Ascending aorta (tissue), 2 donors: ENCODE results near the gene SRRD. TPM values are rescaled to one million over a fixed set of nuclear protein-coding genes. Genes with fewer than 3 reads are reported as not detected.

Experiments used
- DNase-seq, 2 donors: peaks; one replicate each; pipeline ENCODE4 v3.0.0-alpha.2; 2019; ENCODE audit warnings: low spot score in 2 of 2
- H3K27ac ChIP-seq, 2 donors: fragments of 200-600 bp; sonication (generic); one replicate each; pipeline ENCODE4 v1.5.1; 2016 to 2017; ENCODE audit warnings: mild to moderate bottlenecking in 1 of 2
- H3K27me3 ChIP-seq: fragments of 200-600 bp; sonication (generic); one replicate; pipeline ENCODE4 v1.5.1; 2017
- H3K36me3 ChIP-seq, 2 donors: fragments of 200-600 bp; sonication (generic); one replicate each; pipeline ENCODE4 v1.5.1; 2016
- H3K4me1 ChIP-seq, 2 donors: fragments of 200-600 bp; sonication (generic); one replicate each; pipeline ENCODE4 v1.5.1; 2016 to 2017; ENCODE audit warnings: mild to moderate bottlenecking in 1 of 2
- H3K4me3 ChIP-seq, 2 donors: fragments of 200-600 bp; sonication (generic); one replicate each; pipeline ENCODE4 v1.5.1; 2016 to 2017; ENCODE audit warnings: mild to moderate bottlenecking in 1 of 2
- H3K9me3 ChIP-seq, 2 donors: fragments of 200-600 bp; sonication (generic); one replicate each; pipeline ENCODE4 v1.5.1; 2016
- intact Hi-C: fragments of 100-400 bp; cut with DNase I; formaldehyde crosslinking; loops from one replicate; pipeline ENCODE4 v1.15.1; 2023
- total RNA-seq: library from RNA; depleted of rRNA; stranded (reverse); fragments of >200 nt; gene quantifications from one replicate; pipeline ENCODE4 v1.1.0, GENCODE V29; 2016
- TF ChIP-seq, protein P1 (sequence below), 3 experiments: fragments of 200-600 bp in 2 of 3; fragments of 450-650 bp in 1 of 3; sonication (generic) in 2 of 3; IDR thresholded peaks; one replicate each; pipeline ENCODE4 v1.5.1; 2016 to 2019; ENCODE audit warnings: antibody characterized with exemption in 3 of 3, mild to moderate bottlenecking in 1 of 3, moderate library complexity in 1 of 3

The SRRD gene
- total RNA-seq, 1 donor from 2014 or later = 85.6 TPM

DNA sequence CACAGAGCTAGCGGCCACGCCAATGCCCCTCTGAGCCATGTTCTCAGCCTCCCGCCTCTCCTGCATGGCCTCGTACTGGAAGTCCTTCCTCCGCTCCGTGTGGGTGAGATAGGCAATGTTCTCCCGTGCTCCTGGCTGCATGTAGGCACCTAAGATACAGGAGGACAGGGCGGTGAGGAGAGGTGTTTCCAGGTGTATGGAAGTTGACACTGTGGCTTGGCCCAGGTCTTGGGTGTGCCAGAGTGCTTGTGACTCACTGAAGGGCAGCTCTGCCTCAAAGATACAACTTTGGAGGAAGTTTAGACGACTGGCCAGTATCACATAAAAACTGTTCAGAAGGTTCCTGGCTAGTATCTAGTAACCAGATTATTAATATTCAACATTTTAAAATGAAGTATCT, 8.5 kb downstream of the SRRD start:
- H3K4me3 ChIP-seq = no peak overlapping the region
- no peaks in the 10 kb centered on the region for H3K9me3 ChIP-seq
- H3K27me3 ChIP-seq = no peaks in the 10 kb centered on the region
- H3K36me3 ChIP-seq = peaks cover 76 to 94% of the 10 kb centered on the region in 2 donors
- H3K27ac ChIP-seq = no peak overlapping the region
- intact Hi-C loops = no loop called here
- DNase-seq = no peak
- TF ChIP-seq, protein P1, sequence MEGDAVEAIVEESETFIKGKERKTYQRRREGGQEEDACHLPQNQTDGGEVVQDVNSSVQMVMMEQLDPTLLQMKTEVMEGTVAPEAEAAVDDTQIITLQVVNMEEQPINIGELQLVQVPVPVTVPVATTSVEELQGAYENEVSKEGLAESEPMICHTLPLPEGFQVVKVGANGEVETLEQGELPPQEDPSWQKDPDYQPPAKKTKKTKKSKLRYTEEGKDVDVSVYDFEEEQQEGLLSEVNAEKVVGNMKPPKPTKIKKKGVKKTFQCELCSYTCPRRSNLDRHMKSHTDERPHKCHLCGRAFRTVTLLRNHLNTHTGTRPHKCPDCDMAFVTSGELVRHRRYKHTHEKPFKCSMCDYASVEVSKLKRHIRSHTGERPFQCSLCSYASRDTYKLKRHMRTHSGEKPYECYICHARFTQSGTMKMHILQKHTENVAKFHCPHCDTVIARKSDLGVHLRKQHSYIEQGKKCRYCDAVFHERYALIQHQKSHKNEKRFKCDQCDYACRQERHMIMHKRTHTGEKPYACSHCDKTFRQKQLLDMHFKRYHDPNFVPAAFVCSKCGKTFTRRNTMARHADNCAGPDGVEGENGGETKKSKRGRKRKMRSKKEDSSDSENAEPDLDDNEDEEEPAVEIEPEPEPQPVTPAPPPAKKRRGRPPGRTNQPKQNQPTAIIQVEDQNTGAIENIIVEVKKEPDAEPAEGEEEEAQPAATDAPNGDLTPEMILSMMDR (IDR thresholded peaks at IDR 0.05) = no peak
- H3K4me1 ChIP-seq = no peaks in the 10 kb centered on the region

DNA sequence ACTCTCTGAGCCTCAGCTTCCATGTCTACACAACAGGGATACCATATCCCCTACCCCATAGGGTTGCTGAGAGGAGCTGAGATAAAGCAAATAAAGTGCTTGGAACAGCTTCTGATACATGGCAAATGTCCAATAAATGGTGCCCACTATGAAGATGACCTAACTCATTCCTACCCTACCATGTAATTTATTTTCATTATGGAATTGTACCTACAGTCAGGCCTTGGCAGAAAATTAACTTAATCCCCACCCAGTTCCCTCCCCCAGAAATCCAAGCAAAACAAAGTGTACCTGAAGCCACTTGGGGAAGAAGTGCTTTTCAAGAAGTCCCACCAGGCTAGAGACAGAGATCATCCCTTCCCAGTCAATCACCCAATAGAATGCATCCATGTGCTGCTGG, 10.8 kb downstream of the SRRD start:
- Histone ChIP-seq H3K27ac (no peak overlapping the region), H3K27me3 (no peaks in the 10 kb centered on the region), H3K4me3 (no peak overlapping the region), H3K9me3 (no peaks in the 10 kb centered on the region), H3K36me3 (peaks cover 83 to 92% of the 10 kb centered on the region in 2 donors), H3K4me1 (no peaks in the 10 kb centered on the region)
- TF ChIP-seq, protein P1 (IDR thresholded peaks at IDR 0.05) = no peak
- intact Hi-C loops = no loop called here
- no peak for DNase-seq

DNA sequence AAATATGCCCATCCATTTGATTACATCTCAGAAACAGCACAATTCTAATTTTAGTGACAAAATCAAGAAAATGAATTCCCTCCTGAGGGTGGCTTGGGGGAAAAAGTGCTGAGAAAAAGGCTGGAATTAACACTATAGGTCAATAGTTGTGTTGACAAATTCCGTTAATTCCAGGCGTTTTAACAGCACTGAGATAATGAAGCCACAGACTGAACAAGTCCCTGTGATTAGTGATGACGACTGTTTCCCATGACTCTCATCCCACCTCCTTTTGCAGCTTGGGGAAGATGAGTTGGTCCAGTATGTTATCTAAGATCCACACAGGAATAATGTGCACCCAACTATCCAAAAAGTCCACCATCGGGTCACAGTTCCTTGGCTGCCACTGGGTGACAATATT, 12.8 kb downstream of the SRRD start:
- peaks cover 93 to 94% of the 10 kb centered on the region in 2 donors for H3K36me3 ChIP-seq
- intact Hi-C loops = no loop called here
- TF ChIP-seq, protein P1 (IDR thresholded peaks at IDR 0.05) = no peak
- no peaks in the 10 kb centered on the region for H3K4me1 ChIP-seq
- no peak overlapping the region for H3K27ac ChIP-seq
- no peaks in the 10 kb centered on the region for H3K9me3 ChIP-seq
- no peaks in the 10 kb centered on the region for H3K27me3 ChIP-seq
- no peak for DNase-seq
- no peak overlapping the region for H3K4me3 ChIP-seq

DNA sequence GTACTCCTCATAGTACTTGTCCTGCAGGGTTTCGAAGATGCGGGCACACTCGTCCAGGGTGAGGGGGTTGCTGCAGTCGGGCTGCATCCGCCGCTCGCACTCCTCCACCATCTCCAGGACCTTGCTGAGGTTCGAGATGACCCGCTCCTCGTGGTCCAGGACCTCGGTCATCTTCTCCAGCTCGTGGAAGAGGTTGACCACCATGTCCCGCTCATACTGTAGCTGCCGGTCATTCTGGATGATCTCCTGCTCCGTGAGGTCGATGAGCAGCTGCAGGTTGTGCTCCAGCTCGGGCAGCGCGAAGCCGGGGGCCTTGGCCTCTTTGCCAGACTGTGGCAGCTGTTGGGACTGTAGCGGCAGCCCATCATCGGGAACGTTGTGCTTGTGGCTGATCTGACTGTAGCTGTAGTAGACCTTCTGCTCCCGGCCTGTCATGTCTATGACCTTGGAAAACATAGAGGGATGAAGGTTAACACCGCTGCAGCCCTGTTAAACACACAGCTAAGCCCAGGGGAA, 15.6 kb downstream of the SRRD start:
- Histone ChIP-seq H3K4me1 (no peaks in the 10 kb centered on the region), H3K27me3 (no peaks in the 10 kb centered on the region), H3K9me3 (no peaks in the 10 kb centered on the region), H3K4me3 (no peak overlapping the region), H3K27ac (no peak overlapping the region), H3K36me3 (peaks cover 93 to 94% of the 10 kb centered on the region in 2 donors)
- no peak for DNase-seq
- intact Hi-C loops = no loop called here
- TF ChIP-seq, protein P1 (IDR thresholded peaks at IDR 0.05) = no peak

DNA sequence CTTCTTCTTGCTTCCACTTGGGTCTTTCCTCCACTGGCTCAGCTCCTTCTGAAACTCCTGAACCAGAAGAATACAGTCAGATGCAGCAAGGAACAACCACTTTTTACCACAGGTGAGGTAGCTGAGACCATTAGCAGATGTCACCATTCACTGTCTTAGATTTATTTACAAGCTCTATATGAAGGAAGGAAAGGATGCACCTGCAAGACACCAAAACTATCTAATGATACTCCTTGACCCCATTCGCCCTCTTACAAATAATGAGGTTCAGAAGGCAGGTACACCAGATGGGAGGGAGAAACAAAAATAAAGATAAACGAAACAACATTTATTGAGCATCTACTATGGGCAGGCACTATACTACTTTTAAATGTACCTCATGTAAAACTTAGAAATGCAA, 18.3 kb downstream of the SRRD start:
- H3K36me3 ChIP-seq = peaks cover 95 to 96% of the 10 kb centered on the region in 2 donors

More for the DNA sequence above, 18.3 kb downstream of the SRRD start:
- Histone ChIP-seq H3K27ac (no peak overlapping the region), H3K4me1 (no peaks in the 10 kb centered on the region), H3K27me3 (no peaks in the 10 kb centered on the region), H3K4me3 (no peak overlapping the region), H3K9me3 (no peaks in the 10 kb centered on the region)
- intact Hi-C loops = no loop called here
- TF ChIP-seq, protein P1 (IDR thresholded peaks at IDR 0.05) = no peak
- DNase-seq = no peak
